GM12878 (cell line): ENCODE results near the gene CFAP54. TPM values are rescaled to one million over a fixed set of nuclear protein-coding genes. Genes with fewer than 3 reads are reported as not detected.

Source experiments
- BACH1 ChIP-seq: fragments of 450-650 bp; IDR thresholded peaks from 2 replicates; pipeline ENCODE4 v1.6.1; 2017; ENCODE audit warnings: mild to moderate bottlenecking, borderline replicate concordance
- BMI1 ChIP-seq: fragments of 450-650 bp; IDR thresholded peaks from 2 replicates; pipeline ENCODE4 v1.6.1; 2016; ENCODE audit warnings: mild to moderate bottlenecking, moderate library complexity, borderline replicate concordance
- CREB1 ChIP-seq: IDR thresholded peaks from 2 replicates; pipeline ENCODE4 v1.6.1; 2012; ENCODE audit warnings: low read depth, mild to moderate bottlenecking, inconsistent platforms
- DPF2 ChIP-seq: fragments of 450-650 bp; IDR thresholded peaks from 2 replicates; pipeline ENCODE4 v1.6.1; 2017; ENCODE audit warnings: mild to moderate bottlenecking
- E2F8 ChIP-seq: fragments of 450-650 bp; IDR thresholded peaks from 2 replicates; pipeline ENCODE4 v1.6.1; 2018; ENCODE audit warnings: mild to moderate bottlenecking, low read depth, moderate library complexity; ENCODE audit not compliant: partially characterized antibody
- ETV6 ChIP-seq, 2 experiments: fragments of 450-650 bp in 1 of 2; IDR thresholded peaks in 1 of 2; conservative IDR thresholded peaks in 1 of 2; 2 replicates each; pipeline ENCODE4 v1.6.1; 2014; ENCODE audit warnings: antibody characterized with exemption in 1 of 2, borderline replicate concordance in 1 of 2, low read depth in 1 of 2, mild to moderate bottlenecking in 1 of 2, moderate library complexity in 1 of 2
- JUNB ChIP-seq: IDR thresholded peaks from 2 replicates; pipeline ENCODE4 v1.6.1; 2016; ENCODE audit warnings: antibody characterized with exemption, mild to moderate bottlenecking
- MTA3 ChIP-seq: IDR thresholded peaks from 2 replicates; pipeline ENCODE4 v1.6.1; 2012; ENCODE audit warnings: low read length, inconsistent platforms, borderline replicate concordance
- NFYA ChIP-seq: IDR thresholded peaks from 2 replicates; pipeline ENCODE4 v1.6.1; 2011; ENCODE audit warnings: low read depth, mild to moderate bottlenecking, low read length, improper control_type of control experiment, borderline replicate concordance
- NRF1 ChIP-seq: conservative IDR thresholded peaks from 2 replicates; pipeline ENCODE4 v1.6.1; 2011; ENCODE audit warnings: mild to moderate bottlenecking, low read depth, low read length, improper control_type of control experiment
- POLR2AphosphoS5 ChIP-seq: IDR thresholded peaks from 2 replicates; pipeline ENCODE4 v1.6.1; 2011; ENCODE audit warnings: mild to moderate bottlenecking, low read length, inconsistent platforms
- RUNX3 ChIP-seq: IDR thresholded peaks from 2 replicates; pipeline ENCODE4 v1.6.1; 2012; ENCODE audit warnings: low read length, inconsistent platforms
- SMAD1 ChIP-seq: fragments of 450-650 bp; IDR thresholded peaks from 2 replicates; pipeline ENCODE4 v1.6.1; 2018; ENCODE audit warnings: mild to moderate bottlenecking, low read depth; ENCODE audit not compliant: partially characterized antibody
- SMAD5 ChIP-seq: IDR thresholded peaks from 2 replicates; pipeline ENCODE4 v1.6.1; 2016; ENCODE audit warnings: antibody characterized with exemption, low read depth
- SP1 ChIP-seq: IDR thresholded peaks from one replicate; pipeline ENCODE4 v1.6.1; 2011; ENCODE audit warnings: low read depth, low read length
- STAT1 ChIP-seq: fragments of 450-650 bp; conservative IDR thresholded peaks from 2 replicates; pipeline ENCODE4 v1.6.1; 2014; ENCODE audit warnings: antibody characterized with exemption, mild to moderate bottlenecking
- SUPT20H ChIP-seq: IDR thresholded peaks from 2 replicates; pipeline ENCODE4 v1.6.1; 2011; ENCODE audit warnings: low read depth, mild to moderate bottlenecking, low read length, moderate library complexity, borderline replicate concordance; ENCODE audit not compliant: control insufficient read depth
- YBX1 ChIP-seq: fragments of 450-650 bp; IDR thresholded peaks from 2 replicates; pipeline ENCODE4 v1.6.1; 2016; ENCODE audit warnings: antibody characterized with exemption
- YY1 ChIP-seq: IDR thresholded peaks from 2 replicates; pipeline ENCODE4 v1.6.1; 2011; ENCODE audit warnings: low read depth, mild to moderate bottlenecking, low read length
- ZNF592 ChIP-seq: fragments of 450-650 bp; IDR thresholded peaks from 2 replicates; pipeline ENCODE4 v1.6.1; 2017; ENCODE audit warnings: mild to moderate bottlenecking, moderate library complexity
- ZNF622 ChIP-seq: fragments of 450-650 bp; IDR thresholded peaks from 2 replicates; pipeline ENCODE4 v1.6.1; 2017; ENCODE audit warnings: mild to moderate bottlenecking, inconsistent platforms
- polyA plus RNA-seq, 11 experiments: library from polyadenylated mRNA; depleted of rRNA in 4 of 11; unstranded in 6 of 11; stranded (reverse) in 5 of 11; fragments of >200 nt; fragmentation: Nextera tagmentation in 4 of 11; fragmentation: Illumina TruSeq in 1 of 11; extraction: Ambion mirVana in 4 of 11; extraction: Trizol in 1 of 11; gene quantifications; 1 replicate in 1 of 11; 2 replicates in 10 of 11; pipeline versions ENCODE4 v1.2.1 to v1.2.3, GENCODE V29; 2011 to 2016; ENCODE audit warnings: inconsistent platforms in 2 of 11, missing spikeins in 2 of 11, low read depth in 1 of 11
- total RNA-seq, 4 experiments: library from RNA; depleted of rRNA in 3 of 4; stranded (reverse); fragments of >200 nt in 3 of 4; fragmentation: Illumina TruSeq in 1 of 4; extraction: Trizol in 1 of 4; gene quantifications; 2 replicates each; pipeline versions ENCODE4 v1.2.1 to v1.2.3, GENCODE V29; 2013 to 2021
- TF ChIP-seq, protein P1 (sequence below): fragments of 450-650 bp; IDR thresholded peaks from 2 replicates; pipeline ENCODE4 v1.6.1; 2016; ENCODE audit warnings: mild to moderate bottlenecking

Gene CFAP54
- total and polyA plus RNA-seq, 10 of the 15 experiments (the other 5 are each of a cell fraction or from before 2014, with no cell fraction given): 0.19 to 1.5 (median 0.56) TPM

GRCh38 chr12:96571101-96571862 is 81.9 kb downstream of the CFAP54 start (continued):
- peak; percentile 20 for TF ChIP-seq E2F8
- no peak for TF ChIP-seq ZNF622
- no peak for TF ChIP-seq BMI1
- peak; percentile 22; the same call in 1 of the 2 replicates for TF ChIP-seq CREB1
- no peak for TF ChIP-seq YBX1
- TF ChIP-seq, protein P1, sequence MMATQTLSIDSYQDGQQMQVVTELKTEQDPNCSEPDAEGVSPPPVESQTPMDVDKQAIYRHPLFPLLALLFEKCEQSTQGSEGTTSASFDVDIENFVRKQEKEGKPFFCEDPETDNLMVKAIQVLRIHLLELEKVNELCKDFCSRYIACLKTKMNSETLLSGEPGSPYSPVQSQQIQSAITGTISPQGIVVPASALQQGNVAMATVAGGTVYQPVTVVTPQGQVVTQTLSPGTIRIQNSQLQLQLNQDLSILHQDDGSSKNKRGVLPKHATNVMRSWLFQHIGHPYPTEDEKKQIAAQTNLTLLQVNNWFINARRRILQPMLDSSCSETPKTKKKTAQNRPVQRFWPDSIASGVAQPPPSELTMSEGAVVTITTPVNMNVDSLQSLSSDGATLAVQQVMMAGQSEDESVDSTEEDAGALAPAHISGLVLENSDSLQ: peak; percentile 6; the same call in 1 of the 2 replicates
- no peak for TF ChIP-seq ETV6 (conservative IDR thresholded peaks at IDR 0.05 in 1 of 2, IDR thresholded peaks at IDR 0.05 in 1 of 2; ENCODE audit: borderline replicate concordance in 1 of 2, low read depth in 1 of 2)
- no peak for TF ChIP-seq SMAD5
- TF ChIP-seq YY1: peak; percentile 50; the same call in 1 of the 2 replicates
- TF ChIP-seq POLR2AphosphoS5: 0 out of 2 replicates have a peak, but pooled peaks have one; percentile 26
- TF ChIP-seq JUNB: peak; percentile 35
- TF ChIP-seq STAT1: no peak
- no peak for TF ChIP-seq ZNF592
- peak; percentile 97 for TF ChIP-seq RUNX3
- TF ChIP-seq SMAD1: peak; percentile 25
- TF ChIP-seq MTA3: no peak
- TF ChIP-seq BACH1: no peak; the same call in 1 of the 2 replicates
- TF ChIP-seq DPF2: peak; percentile 81
- no peak for TF ChIP-seq NFYA
- no peak for TF ChIP-seq SP1
- no peak for TF ChIP-seq NRF1
- TF ChIP-seq SUPT20H: no peak
